ENCODE results near the gene LCTL.

The LCTL gene

DNA sequence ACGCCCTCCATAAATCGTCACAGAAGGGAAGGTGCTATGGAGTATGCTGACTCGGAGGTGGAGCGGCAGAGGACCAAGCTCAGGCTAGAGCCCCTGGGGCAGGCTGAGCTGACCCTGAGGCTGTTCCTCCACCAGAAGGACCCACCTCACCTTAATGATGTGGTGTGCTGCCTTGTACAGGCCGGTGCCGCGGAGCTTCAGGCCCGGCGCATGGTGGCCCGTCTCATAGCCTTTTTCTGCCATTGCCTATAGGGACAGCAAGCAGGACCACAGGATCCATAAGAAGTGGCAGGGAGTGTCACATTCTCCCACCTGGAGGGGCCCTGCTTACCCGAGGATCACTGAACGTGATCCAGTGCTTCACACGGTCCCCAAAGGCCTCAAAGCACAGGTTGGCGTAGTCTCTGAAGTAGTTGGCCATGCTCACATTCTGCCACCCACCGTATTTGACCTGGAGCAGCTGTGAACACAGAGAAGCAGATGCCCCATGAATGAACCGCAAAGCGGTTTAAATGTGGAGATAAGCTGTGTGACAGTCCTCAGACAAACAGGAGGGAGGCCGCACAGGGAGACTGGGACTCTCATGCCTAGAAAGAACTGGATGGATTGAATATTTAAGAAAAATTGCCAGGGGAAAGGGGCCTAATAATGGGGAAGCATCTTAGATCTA lies 4.8 kb downstream of the LCTL start:
- no peak for TF ChIP-seq CTCF (IDR thresholded peaks at IDR 0.05; ENCODE audit: low read depth, low read length)
- no peak overlapping the region for H3K4me3 ChIP-seq (replicated peaks in 1 of 2; ENCODE audit: low read depth in 2 of 2, low read length in 2 of 2)
- DNase-seq (ENCODE audit: low read depth in 2 of 2) = no peak

- DNase-seq (ENCODE audit: low read depth in 2 of 2) = no peak
- TF ChIP-seq CTCF (IDR thresholded peaks at IDR 0.05; ENCODE audit: low read depth, low read length) = no peak
- no peak overlapping the region for H3K4me3 ChIP-seq (replicated peaks in 1 of 2; ENCODE audit: low read depth in 2 of 2, low read length in 2 of 2)
Observed at GRCh38 chr15:66558271-66558670, 7.5 kb downstream of the LCTL start.

DNA sequence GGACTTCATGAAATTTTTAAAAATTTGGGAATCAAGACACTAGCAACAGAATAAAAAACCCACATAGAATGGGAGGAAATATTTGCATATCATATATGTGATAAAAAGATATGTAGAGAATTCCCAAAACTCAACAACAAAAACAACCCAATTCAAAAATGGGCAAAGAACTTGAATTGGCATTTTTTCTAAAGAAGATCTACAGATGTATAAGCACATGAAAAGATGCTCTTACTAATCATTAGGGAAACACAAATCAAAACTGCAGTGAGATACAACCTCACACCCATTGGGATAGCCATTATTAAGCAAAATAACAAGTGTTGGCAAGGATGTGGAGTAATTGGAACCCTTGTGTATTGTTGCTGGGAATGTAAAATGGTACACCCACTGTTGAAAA lies 10.1 kb downstream of the LCTL start:
- DNase-seq (ENCODE audit: low read depth in 2 of 2) = no peak
- H3K4me3 ChIP-seq (replicated peaks in 1 of 2; ENCODE audit: low read depth in 2 of 2, low read length in 2 of 2) = no peak overlapping the region
- TF ChIP-seq CTCF (IDR thresholded peaks at IDR 0.05; ENCODE audit: low read depth, low read length) = no peak

- DNase-seq (ENCODE audit: low read depth in 2 of 2) = no peak
- H3K4me3 ChIP-seq (replicated peaks in 1 of 2; ENCODE audit: low read depth in 2 of 2, low read length in 2 of 2) = no peak overlapping the region
- TF ChIP-seq CTCF (IDR thresholded peaks at IDR 0.05; ENCODE audit: low read depth, low read length) = no peak
Observed at GRCh38 chr15:66545255-66545654, 20.5 kb downstream of the LCTL start.

DNA sequence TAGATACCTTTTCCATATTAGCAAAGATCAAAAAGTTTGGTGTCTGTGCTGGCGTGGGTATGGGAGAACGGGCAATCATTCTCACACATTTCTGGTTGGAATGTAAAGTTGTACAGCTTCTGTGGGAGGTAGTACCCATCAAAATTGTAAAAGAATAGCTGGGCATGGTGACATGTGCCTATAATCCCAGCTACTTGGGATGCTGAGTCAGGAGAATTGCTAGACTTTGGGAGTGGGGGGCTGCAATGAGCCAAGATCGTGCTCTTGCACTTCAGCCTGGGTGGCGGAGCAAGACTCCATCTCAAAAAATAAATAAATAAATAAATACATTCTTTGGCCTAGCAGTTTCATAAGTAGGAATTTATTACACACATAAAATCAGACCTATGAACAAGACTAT lies 22.9 kb downstream of the LCTL start:
- no peak overlapping the region for H3K4me3 ChIP-seq (replicated peaks in 1 of 2; ENCODE audit: low read depth in 2 of 2, low read length in 2 of 2)
- TF ChIP-seq CTCF (IDR thresholded peaks at IDR 0.05; ENCODE audit: low read depth, low read length) = no peak
- DNase-seq (ENCODE audit: low read depth in 2 of 2) = no peak

DNA sequence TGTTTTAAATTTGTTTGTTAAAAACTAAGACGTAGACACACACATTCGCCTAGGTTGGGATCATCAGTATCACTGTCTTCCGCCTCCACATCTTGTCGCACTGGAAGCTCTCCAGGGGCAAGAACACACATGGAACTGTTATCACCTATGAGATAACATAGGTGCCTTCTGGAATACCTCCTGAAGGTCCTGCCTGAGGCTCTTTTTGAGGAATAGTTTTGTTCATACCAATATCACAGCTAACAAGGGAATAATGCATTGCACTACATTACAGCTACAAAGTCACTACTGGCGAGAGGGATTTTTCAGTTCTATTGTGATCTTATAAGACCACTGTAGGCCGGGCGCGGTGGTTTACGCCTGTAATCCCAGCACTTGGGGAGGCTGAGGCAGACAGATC lies 30.7 kb downstream of the LCTL start:
- no peak overlapping the region for H3K4me3 ChIP-seq (replicated peaks in 1 of 2; ENCODE audit: low read depth in 2 of 2, low read length in 2 of 2)
- no peak for TF ChIP-seq CTCF (IDR thresholded peaks at IDR 0.05; ENCODE audit: low read depth, low read length)
- DNase-seq (ENCODE audit: low read depth in 2 of 2) = no peak

DNA sequence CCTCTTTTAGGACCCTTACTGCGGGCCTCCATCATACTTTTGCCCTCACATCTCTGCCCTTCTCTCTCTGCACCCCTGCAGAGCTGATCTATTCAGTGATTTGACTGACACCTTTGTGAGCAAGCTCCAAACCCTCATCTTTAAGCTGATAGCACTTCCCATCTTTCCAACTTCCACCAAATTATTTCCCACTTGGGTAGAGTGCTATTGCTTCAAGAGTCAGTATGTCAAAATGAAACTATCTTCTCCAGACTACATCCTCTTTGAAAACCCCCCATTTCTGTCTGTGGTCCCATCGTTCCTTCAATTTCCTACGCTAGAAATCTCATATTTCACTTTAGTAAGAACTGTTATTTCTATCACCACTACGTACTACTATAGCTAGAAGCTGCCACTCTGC lies 41.0 kb downstream of the LCTL start:
- TF ChIP-seq CTCF (IDR thresholded peaks at IDR 0.05; ENCODE audit: low read depth, low read length) = no peak
- DNase-seq (ENCODE audit: low read depth in 2 of 2) = no peak
- no peak overlapping the region for H3K4me3 ChIP-seq (replicated peaks in 1 of 2; ENCODE audit: low read depth in 2 of 2, low read length in 2 of 2)

Data from cardiac fibroblast (primary cell).